Effector memory CD8-positive, alpha-beta T cell (primary cell): ENCODE results near the gene ARL6IP5.

Experiments
- ATAC-seq: fragments of 150-1000 bp; cut with Tn5 transposase; replicated peaks from 2 replicates; pipeline ENCODE4 v1.10.0; 2021; ENCODE audit warnings: mild to moderate bottlenecking, moderate library complexity
- DNase-seq, 3 experiments: peaks; one replicate each; pipeline ENCODE4 v3.0.0; 2021
- H3K27ac Mint-ChIP-seq, 2 donors: one replicate each; pipeline ENCODE4 v1.8.0; 2022; ENCODE audit warnings: mild to moderate bottlenecking in 2 of 2, mixed read lengths in 2 of 2, moderate library complexity in 2 of 2
- H3K27me3 Mint-ChIP-seq, 2 donors: one replicate each; pipeline ENCODE4 v1.8.0; 2022; ENCODE audit warnings: mixed read lengths in 2 of 2
- H3K36me3 Mint-ChIP-seq: one replicate; pipeline ENCODE4 v1.8.0; 2022; ENCODE audit warnings: mild to moderate bottlenecking, moderate library complexity, mixed read lengths; ENCODE audit not compliant: insufficient read depth
- H3K4me1 Mint-ChIP-seq, 2 donors: one replicate each; pipeline ENCODE4 v1.8.0; 2022; ENCODE audit warnings: low read depth in 2 of 2, mixed read lengths in 2 of 2
- H3K4me3 Mint-ChIP-seq, 2 donors: one replicate each; pipeline ENCODE4 v1.8.0; 2022; ENCODE audit warnings: mild to moderate bottlenecking in 2 of 2, mixed read lengths in 2 of 2, moderate library complexity in 2 of 2
- H3K9me3 Mint-ChIP-seq, 2 donors: one replicate each; pipeline ENCODE4 v1.8.0; 2022; ENCODE audit warnings: mixed read lengths in 2 of 2

Gene ARL6IP5

GRCh38 chr3:69079269-69080159 is 5.2 kb upstream of the ARL6IP5 start:
- Mint-ChIP-seq H3K27me3 (no peaks in the 10 kb centered on the region), H3K9me3 (no peaks in the 10 kb centered on the region), H3K4me1 (peaks cover 37 to 62% of the 10 kb centered on the region in 2 donors), H3K4me3 (peak overlapping the region; percentile 79 to 96), H3K36me3 (peaks cover 14% of the 10 kb centered on the region), H3K27ac (peak overlapping the region; percentile 62 to 87)
- ATAC-seq (peak; percentile 14), DNase-seq (no peak)

DNA sequence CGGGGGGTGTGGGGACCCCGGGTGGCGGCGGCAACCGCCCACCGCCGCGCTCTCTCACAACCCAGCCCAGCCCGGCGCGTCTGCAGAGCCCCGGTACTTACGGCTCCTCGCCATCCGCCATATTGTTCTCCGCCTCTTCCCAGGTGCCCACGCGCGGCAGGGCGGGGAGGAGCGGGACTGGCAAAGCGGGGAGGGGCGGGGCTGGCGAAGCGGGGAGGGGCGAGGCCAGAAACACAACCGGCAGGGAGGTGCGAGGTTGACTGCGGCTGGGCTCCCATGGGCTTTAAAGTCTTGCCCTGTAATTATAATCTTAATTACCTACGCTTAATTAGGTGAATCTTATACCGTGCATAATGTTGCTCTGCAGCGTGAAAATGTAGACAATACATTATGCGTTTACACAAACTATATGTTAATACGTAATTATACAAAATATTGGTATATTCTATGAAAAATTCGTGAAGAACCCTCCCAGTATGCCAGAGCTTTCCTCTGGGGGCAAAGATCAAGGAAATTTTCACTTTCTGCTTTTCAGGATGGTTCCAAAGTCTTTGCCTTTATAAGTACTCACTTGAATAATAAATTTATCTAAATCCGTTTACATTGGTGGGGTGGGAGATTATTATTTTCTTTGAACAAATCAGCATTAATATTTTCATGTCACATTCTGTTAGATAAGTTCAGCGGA is 4.4 kb upstream of the ARL6IP5 start, which contains the start of gene UBA3:
UBA3 (minus strand) TSS at position 133 of the 688 bp plus-strand sequence; CDS start at position 121, 12 bp downstream.
- peaks cover 40 to 65% of the 10 kb centered on the region in 2 donors for H3K4me1 Mint-ChIP-seq
- ATAC-seq = peak; percentile 70
- H3K27me3 Mint-ChIP-seq = no peaks in the 10 kb centered on the region
- peaks cover 21% of the 10 kb centered on the region for H3K36me3 Mint-ChIP-seq
- H3K27ac Mint-ChIP-seq = peak within 1 kb of the TSS; percentile 89 to 95
- no peaks in the 10 kb centered on the region for H3K9me3 Mint-ChIP-seq
- peak within 1 kb of the TSS; percentile 79 to 96 for H3K4me3 Mint-ChIP-seq
- peak; percentile 82 to 85 (median 84) for DNase-seq

DNA sequence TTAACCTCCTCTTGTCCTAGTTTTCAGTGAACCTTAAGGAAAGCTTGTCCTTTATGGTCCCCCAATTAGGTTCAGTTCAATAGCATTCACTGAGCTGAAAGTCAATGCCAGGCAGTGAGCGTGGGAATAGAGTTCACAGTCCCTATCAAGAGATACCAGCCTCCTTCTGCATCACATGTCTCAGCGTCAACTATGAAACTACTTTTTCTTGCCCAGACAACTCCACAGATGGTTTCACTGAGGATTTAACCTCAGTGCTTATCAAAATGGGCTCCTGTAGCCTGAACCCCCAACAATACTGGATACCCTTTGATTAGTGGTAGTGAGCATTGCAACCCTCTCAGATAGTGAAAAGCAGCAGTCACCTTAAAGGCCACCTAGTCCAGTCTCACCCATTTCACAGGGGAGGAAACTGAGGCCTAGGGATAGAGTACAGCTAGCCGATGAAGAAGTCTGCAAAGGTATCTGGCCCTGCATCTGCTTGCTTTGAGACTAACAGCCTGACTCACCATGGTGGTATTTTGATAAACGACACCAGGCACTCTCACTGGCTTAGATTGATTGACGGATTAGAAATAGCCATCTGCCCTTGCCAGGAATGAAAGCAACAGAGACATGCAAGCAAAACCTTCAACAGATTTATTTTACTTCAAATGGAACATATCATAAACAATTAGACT is 3.0 kb upstream of the ARL6IP5 start:
- H3K27me3 Mint-ChIP-seq = no peaks in the 10 kb centered on the region
- peak overlapping the region; percentile 51 to 96 for H3K4me3 Mint-ChIP-seq
- peaks cover 45 to 72% of the 10 kb centered on the region in 2 donors for H3K4me1 Mint-ChIP-seq
- no peaks in the 10 kb centered on the region for H3K9me3 Mint-ChIP-seq
- DNase-seq = no peak
- no peak for ATAC-seq
- peak overlapping the region; percentile 89 to 95 for H3K27ac Mint-ChIP-seq
- peaks cover 10% of the 10 kb centered on the region for H3K36me3 Mint-ChIP-seq

GRCh38 chr3:69082361-69082760 is 2.4 kb upstream of the ARL6IP5 start:
- H3K9me3 Mint-ChIP-seq = no peaks in the 10 kb centered on the region
- H3K4me3 Mint-ChIP-seq = peak overlapping the region; percentile 75 to 96
- no peaks in the 10 kb centered on the region for H3K27me3 Mint-ChIP-seq
- no peak for ATAC-seq
- peaks cover 8% of the 10 kb centered on the region for H3K36me3 Mint-ChIP-seq
- H3K27ac Mint-ChIP-seq = peak overlapping the region; percentile 89 to 95
- DNase-seq = no peak
- peaks cover 45 to 70% of the 10 kb centered on the region in 2 donors for H3K4me1 Mint-ChIP-seq

GRCh38 chr3:69082805-69083204 is 1.9 kb upstream of the ARL6IP5 start:
- DNase-seq (peak; percentile 41 to 50 (median 45)), ATAC-seq (peak; percentile 53)
- H3K4me1 Mint-ChIP-seq = peaks cover 43 to 66% of the 10 kb centered on the region in 2 donors
- H3K4me3 Mint-ChIP-seq = peak overlapping the region; percentile 75 to 96
- peak overlapping the region; percentile 89 to 95 for H3K27ac Mint-ChIP-seq
- no peaks in the 10 kb centered on the region for H3K27me3 Mint-ChIP-seq
- H3K36me3 Mint-ChIP-seq = peaks cover 8% of the 10 kb centered on the region
- H3K9me3 Mint-ChIP-seq = no peaks in the 10 kb centered on the region

DNA sequence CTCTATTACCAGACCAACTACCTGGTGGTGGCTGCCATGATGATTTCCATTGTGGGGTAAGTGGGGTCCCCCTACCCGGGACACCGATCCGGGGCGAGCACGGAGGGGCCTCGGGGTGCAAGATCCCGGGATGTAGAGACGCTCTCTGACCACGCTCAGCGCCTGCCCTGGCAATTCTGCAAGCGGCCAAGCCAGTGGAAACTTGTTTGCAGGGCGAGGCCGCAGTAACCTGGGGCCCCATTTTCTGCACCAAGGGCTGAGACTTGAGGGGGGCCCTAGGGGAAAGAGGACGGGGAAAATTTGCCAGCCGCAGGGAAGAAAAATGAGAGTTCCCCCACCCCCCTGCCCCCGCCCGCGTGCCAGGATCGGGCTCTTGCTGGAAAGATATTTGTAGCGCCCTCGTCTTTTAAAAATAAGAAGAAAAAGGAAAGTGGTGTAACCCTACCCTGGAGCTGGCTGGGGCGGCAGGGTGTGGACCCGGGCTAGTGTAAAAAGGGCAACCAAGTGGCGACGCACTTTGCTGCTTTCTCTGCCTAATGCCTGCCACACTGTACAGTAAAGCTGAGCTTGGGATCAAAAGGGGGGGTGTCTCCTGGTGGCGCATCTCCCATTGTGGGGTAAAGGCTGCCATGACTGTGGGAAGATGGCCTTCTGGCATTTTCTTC is 563 bp downstream of the ARL6IP5 start:
- Mint-ChIP-seq H3K27ac (peak overlapping the region; percentile 95 to 96), H3K4me3 (peak overlapping the region; percentile 96 to 97), H3K4me1 (peaks cover 46 to 69% of the 10 kb centered on the region in 2 donors), H3K27me3 (no peaks in the 10 kb centered on the region), H3K9me3 (no peaks in the 10 kb centered on the region), H3K36me3 (peaks cover 10% of the 10 kb centered on the region)
- ATAC-seq (peak; percentile 9), DNase-seq (no peak)

DNA sequence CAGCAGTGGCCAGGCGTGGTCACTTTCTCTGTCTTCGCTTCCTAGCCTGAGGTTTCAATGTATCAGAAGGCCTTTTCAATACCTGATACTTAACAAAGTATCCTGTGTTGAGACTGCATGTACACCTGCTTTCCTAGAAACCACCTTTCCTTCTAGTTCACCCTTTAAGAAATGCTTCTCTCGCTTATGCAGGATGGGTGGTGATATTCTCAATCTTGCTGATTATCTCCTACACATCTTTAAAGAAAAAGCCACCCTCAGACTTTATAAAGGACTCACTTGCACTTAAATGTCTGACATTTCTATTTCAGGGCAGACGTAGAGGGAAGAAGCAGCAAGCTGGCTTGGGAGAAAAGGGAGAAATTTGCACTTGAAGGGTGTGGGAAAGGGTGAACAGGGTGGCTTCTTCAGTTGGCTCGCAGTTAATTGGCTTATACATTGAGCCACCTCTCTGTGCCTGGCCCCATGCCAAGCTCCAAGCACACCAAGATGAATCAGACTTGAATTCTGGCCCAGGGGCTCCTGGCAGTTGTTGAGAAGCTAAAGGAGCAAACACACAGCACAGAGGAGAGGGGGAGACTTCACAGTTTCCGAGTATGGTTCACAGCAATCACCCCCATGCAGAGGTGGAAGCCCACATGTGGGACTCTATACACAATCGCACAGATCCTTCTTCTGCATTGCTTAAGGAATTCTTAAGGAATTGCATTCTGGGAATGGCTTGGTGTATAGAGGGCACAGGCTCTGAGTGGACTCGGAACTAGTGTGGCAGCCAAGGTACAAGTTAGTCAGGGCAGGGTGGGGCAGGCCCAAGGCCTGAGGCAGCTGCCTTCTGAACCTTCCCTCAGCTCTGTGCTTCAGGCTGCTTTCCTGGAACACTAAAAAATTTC is 1.3 kb downstream of the ARL6IP5 start:
- no peaks in the 10 kb centered on the region for H3K9me3 Mint-ChIP-seq
- peak; percentile 28 to 35 (median 33) for DNase-seq
- no peaks in the 10 kb centered on the region for H3K27me3 Mint-ChIP-seq
- H3K4me3 Mint-ChIP-seq = peak overlapping the region; percentile 96 to 97
- peaks cover 11% of the 10 kb centered on the region for H3K36me3 Mint-ChIP-seq
- peaks cover 52 to 69% of the 10 kb centered on the region in 2 donors for H3K4me1 Mint-ChIP-seq
- no peak for ATAC-seq
- peak overlapping the region; percentile 95 to 96 for H3K27ac Mint-ChIP-seq

GRCh38 chr3:69087030-69087791 is 2.5 kb downstream of the ARL6IP5 start:
- Mint-ChIP-seq H3K27ac (peak overlapping the region; percentile 96 to 99), H3K27me3 (no peaks in the 10 kb centered on the region), H3K9me3 (no peaks in the 10 kb centered on the region), H3K36me3 (peaks cover 19% of the 10 kb centered on the region), H3K4me1 (peaks cover 53 to 68% of the 10 kb centered on the region in 2 donors), H3K4me3 (peak overlapping the region; percentile 96 to 97)
- ATAC-seq (no peak), DNase-seq (no peak)

- peak overlapping the region; percentile 96 to 97 for H3K4me3 Mint-ChIP-seq
- H3K27ac Mint-ChIP-seq = peak overlapping the region; percentile 96 to 99
- peaks cover 19% of the 10 kb centered on the region for H3K36me3 Mint-ChIP-seq
- DNase-seq (no peak), ATAC-seq (no peak)
- H3K4me1 Mint-ChIP-seq = peaks cover 54 to 66% of the 10 kb centered on the region in 2 donors
- no peaks in the 10 kb centered on the region for H3K27me3 Mint-ChIP-seq
- no peaks in the 10 kb centered on the region for H3K9me3 Mint-ChIP-seq
These were observed 3.3 kb downstream of the ARL6IP5 start for GRCh38 chr3:69088063-69088462.

GRCh38 chr3:69090021-69090420 is 5.3 kb downstream of the ARL6IP5 start:
- H3K27me3 Mint-ChIP-seq = no peaks in the 10 kb centered on the region
- DNase-seq (no peak), ATAC-seq (no peak)
- peaks cover 25% of the 10 kb centered on the region for H3K36me3 Mint-ChIP-seq
- peaks cover 59 to 67% of the 10 kb centered on the region in 2 donors for H3K4me1 Mint-ChIP-seq
- H3K9me3 Mint-ChIP-seq = no peaks in the 10 kb centered on the region
- H3K4me3 Mint-ChIP-seq = peak overlapping the region; percentile 96 to 97
- H3K27ac Mint-ChIP-seq = peak overlapping the region; percentile 96 to 99

DNA sequence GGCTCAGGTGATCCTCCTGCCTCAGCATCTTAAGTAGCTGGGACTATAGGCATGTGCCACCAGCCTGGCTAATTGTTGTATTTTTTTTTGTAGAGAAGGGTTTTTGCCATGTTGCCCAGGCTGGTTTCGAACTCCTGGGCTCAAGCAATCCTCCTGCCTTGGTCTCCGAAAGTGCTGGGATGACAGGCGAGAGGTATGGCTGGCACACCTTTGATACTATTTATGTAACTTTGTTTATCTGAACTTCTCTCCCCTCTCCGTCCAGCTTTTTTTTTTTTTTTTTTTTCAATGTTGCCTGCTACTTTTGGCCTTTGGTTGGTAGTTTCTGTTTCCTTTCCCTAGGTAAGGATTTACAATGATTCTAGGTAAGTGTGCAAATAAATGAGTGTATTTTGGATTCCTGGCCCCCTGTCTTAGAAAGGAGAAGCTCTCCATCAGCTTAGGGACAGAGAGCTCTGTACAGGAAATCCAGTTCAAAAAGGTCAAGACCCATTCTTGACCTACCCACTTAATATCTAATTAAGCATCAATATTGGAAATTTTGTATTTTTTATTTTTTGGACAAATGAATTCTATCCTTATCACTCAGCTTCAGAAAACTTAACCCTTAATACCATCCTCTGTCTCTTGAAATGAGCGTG is 6.8 kb downstream of the ARL6IP5 start:
- peak overlapping the region; percentile 80 to 96 for H3K4me3 Mint-ChIP-seq
- H3K27ac Mint-ChIP-seq = peak overlapping the region; percentile 96 to 99
- no peak for DNase-seq
- no peaks in the 10 kb centered on the region for H3K9me3 Mint-ChIP-seq
- no peaks in the 10 kb centered on the region for H3K27me3 Mint-ChIP-seq
- H3K36me3 Mint-ChIP-seq = peaks cover 26% of the 10 kb centered on the region
- no peak for ATAC-seq
- H3K4me1 Mint-ChIP-seq = peaks cover 63 to 70% of the 10 kb centered on the region in 2 donors
